ENCODE measurements around the gene PANX2.

DNA sequence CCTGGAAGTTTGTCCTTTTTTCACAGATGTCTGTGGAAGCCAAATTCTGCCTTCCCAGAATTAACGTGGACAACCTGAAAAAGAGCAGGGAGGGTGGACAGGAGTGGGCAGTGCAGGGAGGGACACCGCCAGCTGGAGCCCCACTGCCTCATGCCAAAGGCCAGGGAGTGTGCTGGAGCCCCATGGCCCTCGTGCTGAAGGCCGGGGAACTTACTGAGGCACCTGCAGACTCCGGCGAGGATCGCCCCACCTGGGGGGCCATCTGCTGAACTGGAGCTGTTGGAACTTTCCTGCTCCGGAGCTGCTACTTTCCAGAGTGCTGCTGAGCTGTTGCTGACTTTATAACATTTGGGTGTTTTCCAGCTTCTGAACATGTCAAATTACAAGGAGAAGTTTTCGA lies 45.5 kb upstream of the PANX2 start:
- TF ChIP-seq, protein P1, sequence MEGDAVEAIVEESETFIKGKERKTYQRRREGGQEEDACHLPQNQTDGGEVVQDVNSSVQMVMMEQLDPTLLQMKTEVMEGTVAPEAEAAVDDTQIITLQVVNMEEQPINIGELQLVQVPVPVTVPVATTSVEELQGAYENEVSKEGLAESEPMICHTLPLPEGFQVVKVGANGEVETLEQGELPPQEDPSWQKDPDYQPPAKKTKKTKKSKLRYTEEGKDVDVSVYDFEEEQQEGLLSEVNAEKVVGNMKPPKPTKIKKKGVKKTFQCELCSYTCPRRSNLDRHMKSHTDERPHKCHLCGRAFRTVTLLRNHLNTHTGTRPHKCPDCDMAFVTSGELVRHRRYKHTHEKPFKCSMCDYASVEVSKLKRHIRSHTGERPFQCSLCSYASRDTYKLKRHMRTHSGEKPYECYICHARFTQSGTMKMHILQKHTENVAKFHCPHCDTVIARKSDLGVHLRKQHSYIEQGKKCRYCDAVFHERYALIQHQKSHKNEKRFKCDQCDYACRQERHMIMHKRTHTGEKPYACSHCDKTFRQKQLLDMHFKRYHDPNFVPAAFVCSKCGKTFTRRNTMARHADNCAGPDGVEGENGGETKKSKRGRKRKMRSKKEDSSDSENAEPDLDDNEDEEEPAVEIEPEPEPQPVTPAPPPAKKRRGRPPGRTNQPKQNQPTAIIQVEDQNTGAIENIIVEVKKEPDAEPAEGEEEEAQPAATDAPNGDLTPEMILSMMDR (CRISPR knock-in tag; IDR thresholded peaks at IDR 0.05): no peak
- TF ChIP-seq TOE1 (CRISPR knock-in tag; IDR thresholded peaks at IDR 0.05): no peak
- no peak for TF ChIP-seq EP300 (IDR thresholded peaks at IDR 0.05; ENCODE audit: low read depth in 2 of 2, low read length in 2 of 2)
- no peak for TF ChIP-seq EP300 (CRISPR knock-in tag; IDR thresholded peaks at IDR 0.05; ENCODE audit: borderline replicate concordance)

Data from HepG2 (cell line).